Measurements from ENCODE around the gene PTGES3. TPM values are rescaled to one million over a fixed set of nuclear protein-coding genes. Genes with fewer than 3 reads are reported as not detected.
"Not testable (repeated sequence)": the region's sequence is repeated elsewhere in the genome, so short reads cannot be mapped to it uniquely, and the experiment has no call there.

Gene PTGES3, protein sequence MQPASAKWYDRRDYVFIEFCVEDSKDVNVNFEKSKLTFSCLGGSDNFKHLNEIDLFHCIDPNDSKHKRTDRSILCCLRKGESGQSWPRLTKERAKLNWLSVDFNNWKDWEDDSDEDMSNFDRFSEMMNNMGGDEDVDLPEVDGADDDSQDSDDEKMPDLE
- 220 TPM for polyA plus RNA-seq (2013)

GRCh38 chr12:56688129-56688845 lies at the start of gene PTGES3:
TSS of gene PTGES3 (minus strand) at chr12:56688284. CDS start at chr12:56687999, 285 bp downstream.
- Histone ChIP-seq H3K9me3 (ENCODE audit: control extremely low read depth in 1 of 5, control insufficient read depth in 4 of 5, insufficient read depth in 2 of 5, low read depth in 1 of 5, low read length in 4 of 5) (no peaks in the 10 kb centered on the region), H3K4me3 (ENCODE audit: control insufficient read depth in 1 of 7, extremely low read depth in 1 of 7, insufficient read depth in 4 of 7, low read depth in 2 of 7, low read length in 6 of 7) (peak within 1 kb of the TSS; percentile 91 to 100 (median 96)), H3K27me3 (replicated peaks in 2 of 5; ENCODE audit: control insufficient read depth in 4 of 5, insufficient read depth in 5 of 5, low read length in 4 of 5) (no peaks in the 10 kb centered on the region), H3K36me3 (ENCODE audit: control insufficient read depth in 4 of 4, insufficient read depth in 4 of 4, low read length in 3 of 4) (peaks cover 0 to 7% (median 0%) of the 10 kb centered on the region in 4 experiments), H3K27ac (ENCODE audit: insufficient read depth in 1 of 2, low read depth in 1 of 2, low read length in 2 of 2, poor library complexity in 1 of 2, severe bottlenecking in 2 of 2) (peak within 1 kb of the TSS; percentile 97 to 99), H3K4me1 (ENCODE audit: control extremely low read depth in 1 of 4, control insufficient read depth in 4 of 4, insufficient read depth in 4 of 4, low read length in 3 of 4) (peaks cover 12 to 45% (median 34%) of the 10 kb centered on the region in 4 experiments)
- WGBS (ENCODE audit: insufficient coverage) = 0% methylated on average over 47 of the region's 64 CpGs
- peak; percentile 97 to 99 (median 98) for DNase-seq
- ChIA-PET POLR2A (interaction anchor here (0.9 to 2.1 kb wide), 4 partner anchors 28 to 59 kb away, joined by 3 to 9 read pairs (median 4); partner anchors contain the start of gene NACA), CTCF (interaction anchor here (0.7 to 1.4 kb wide), 7 partner anchors 11 to 45 kb away, joined by 3 to 4 read pairs (median 3); no protein-coding TSS in a partner anchor)

GRCh38 chr12:56728139-56728861 lies 40.2 kb upstream of the PTGES3 start:
- Histone ChIP-seq H3K27me3 (replicated peaks in 2 of 5; ENCODE audit: control insufficient read depth in 4 of 5, insufficient read depth in 5 of 5, low read length in 4 of 5) (no peaks in the 10 kb centered on the region), H3K36me3 (ENCODE audit: control insufficient read depth in 4 of 4, insufficient read depth in 4 of 4, low read length in 3 of 4) (peaks cover 6 to 43% (median 17%) of the 10 kb centered on the region in 4 experiments), H3K9me3 (ENCODE audit: control extremely low read depth in 1 of 5, control insufficient read depth in 4 of 5, insufficient read depth in 2 of 5, low read depth in 1 of 5, low read length in 4 of 5) (no peaks in the 10 kb centered on the region), H3K4me1 (ENCODE audit: control extremely low read depth in 1 of 4, control insufficient read depth in 4 of 4, insufficient read depth in 4 of 4, low read length in 3 of 4) (peaks cover 8 to 23% (median 19%) of the 10 kb centered on the region in 4 experiments), H3K4me3 (ENCODE audit: control insufficient read depth in 1 of 7, extremely low read depth in 1 of 7, insufficient read depth in 4 of 7, low read depth in 2 of 7, low read length in 6 of 7) (no peak overlapping the region), H3K27ac (ENCODE audit: insufficient read depth in 1 of 2, low read depth in 1 of 2, low read length in 2 of 2, poor library complexity in 1 of 2, severe bottlenecking in 2 of 2) (no peak overlapping the region)
- ChIA-PET CTCF (interaction anchor here (1.5 to 2.0 kb wide), 2 partner anchors 12 to 14 kb away, joined by 4 to 5 read pairs; no protein-coding TSS in a partner anchor), POLR2A (no interaction called here)
- DNase-seq = no peak
- 97% methylated on average over 7 of the region's 11 CpGs for WGBS (ENCODE audit: insufficient coverage)

DNA sequence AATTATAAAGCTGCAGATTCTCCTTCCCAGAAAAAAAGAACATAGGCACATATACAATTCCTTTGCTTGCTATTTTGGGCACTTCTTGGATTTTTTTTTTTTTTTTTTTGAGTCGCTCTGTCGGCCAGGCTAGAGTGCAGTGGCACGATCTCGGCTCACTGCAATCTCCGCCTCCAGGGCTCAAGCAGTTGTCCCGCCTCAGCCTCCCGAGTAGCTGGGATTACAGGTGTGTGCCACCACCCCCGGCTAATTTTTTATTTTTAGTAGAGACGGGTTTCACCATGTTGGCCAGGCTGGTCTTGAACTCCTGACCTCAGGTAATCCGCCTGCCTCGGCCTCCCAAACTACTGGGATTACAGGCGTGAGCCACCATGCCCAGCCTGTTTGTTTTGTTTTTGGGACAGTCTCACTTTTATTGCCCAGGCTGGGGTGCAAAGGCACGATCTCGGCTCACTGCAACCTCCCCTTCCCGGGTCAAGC lies 38.2 kb upstream of the PTGES3 start:
- not testable (repeated sequence) for DNase-seq; H3K27me3 ChIP-seq (replicated peaks in 2 of 5; ENCODE audit: control insufficient read depth in 4 of 5, insufficient read depth in 5 of 5, low read length in 4 of 5); H3K9me3 ChIP-seq (ENCODE audit: control extremely low read depth in 1 of 5, control insufficient read depth in 4 of 5, insufficient read depth in 2 of 5, low read depth in 1 of 5, low read length in 4 of 5)
- POLR2A ChIA-PET = interaction anchor here (0.6 to 1.4 kb wide), 7 partner anchors 8 to 896 kb away, joined by 3 to 9 read pairs (median 5); partner anchors contain the start of gene PTGES3
- CTCF ChIA-PET = interaction anchor here (0.6 to 3.1 kb wide), 6 partner anchors 10 to 90 kb away, joined by 3 to 8 read pairs (median 5); no protein-coding TSS in a partner anchor
- Histone ChIP-seq H3K4me1 (ENCODE audit: control extremely low read depth in 1 of 4, control insufficient read depth in 4 of 4, insufficient read depth in 4 of 4, low read length in 3 of 4) (peaks cover 24 to 43% (median 40%) of the 10 kb centered on the region in 4 experiments), H3K4me3 (ENCODE audit: control insufficient read depth in 1 of 7, extremely low read depth in 1 of 7, insufficient read depth in 4 of 7, low read depth in 2 of 7, low read length in 6 of 7) (peak overlapping the region in 4 of 7 experiments; percentile 86 to 100 (median 98)), H3K27ac (ENCODE audit: insufficient read depth in 1 of 2, low read depth in 1 of 2, low read length in 2 of 2, poor library complexity in 1 of 2, severe bottlenecking in 2 of 2) (peak overlapping the region in 1 of 2 experiments; percentile 96), H3K36me3 (ENCODE audit: control insufficient read depth in 4 of 4, insufficient read depth in 4 of 4, low read length in 3 of 4) (peaks cover 2 to 48% (median 7%) of the 10 kb centered on the region in 4 experiments)
- WGBS (ENCODE audit: insufficient coverage) = 95% methylated on average over 15 of the region's 15 CpGs

- H3K27me3 ChIP-seq (replicated peaks in 2 of 5; ENCODE audit: control insufficient read depth in 4 of 5, insufficient read depth in 5 of 5, low read length in 4 of 5) = no peaks in the 10 kb centered on the region
- ChIA-PET CTCF (interaction anchor here (0.6 to 3.1 kb wide), 5 partner anchors 11 to 89 kb away, joined by 3 to 8 read pairs (median 5); no protein-coding TSS in a partner anchor), POLR2A (interaction anchor here (0.6 to 1.4 kb wide), 9 partner anchors 8 to 896 kb away, joined by 3 to 9 read pairs (median 5); partner anchors contain the start of gene PTGES3)
- peak overlapping the region; percentile 80 to 96 for H3K27ac ChIP-seq (ENCODE audit: insufficient read depth in 1 of 2, low read depth in 1 of 2, low read length in 2 of 2, poor library complexity in 1 of 2, severe bottlenecking in 2 of 2)
- no peak for DNase-seq
- H3K9me3 ChIP-seq (ENCODE audit: control extremely low read depth in 1 of 5, control insufficient read depth in 4 of 5, insufficient read depth in 2 of 5, low read depth in 1 of 5, low read length in 4 of 5) = no peaks in the 10 kb centered on the region
- H3K4me3 ChIP-seq (ENCODE audit: control insufficient read depth in 1 of 7, extremely low read depth in 1 of 7, insufficient read depth in 4 of 7, low read depth in 2 of 7, low read length in 6 of 7) = peak overlapping the region in 6 of 7 experiments; percentile 86 to 100 (median 97)
- H3K36me3 ChIP-seq (ENCODE audit: control insufficient read depth in 4 of 4, insufficient read depth in 4 of 4, low read length in 3 of 4) = peaks cover 2 to 49% (median 6%) of the 10 kb centered on the region in 4 experiments
- WGBS (ENCODE audit: insufficient coverage) = 94% methylated on average over 2 of the region's 7 CpGs
- peaks cover 25 to 49% (median 45%) of the 10 kb centered on the region in 4 experiments for H3K4me1 ChIP-seq (ENCODE audit: control extremely low read depth in 1 of 4, control insufficient read depth in 4 of 4, insufficient read depth in 4 of 4, low read length in 3 of 4)
These were observed 37.6 kb upstream of the PTGES3 start for GRCh38 chr12:56725723-56726102.

- peaks cover 30 to 54% (median 51%) of the 10 kb centered on the region in 4 experiments for H3K4me1 ChIP-seq (ENCODE audit: control extremely low read depth in 1 of 4, control insufficient read depth in 4 of 4, insufficient read depth in 4 of 4, low read length in 3 of 4)
- H3K9me3 ChIP-seq (ENCODE audit: control extremely low read depth in 1 of 5, control insufficient read depth in 4 of 5, insufficient read depth in 2 of 5, low read depth in 1 of 5, low read length in 4 of 5) = no peaks in the 10 kb centered on the region
- DNase-seq = peak; percentile 99 to 100 (median 99)
- 0% methylated on average over 43 of the region's 46 CpGs for WGBS (ENCODE audit: insufficient coverage)
- peak within 1 kb of the TSS; percentile 78 to 100 (median 97) for H3K4me3 ChIP-seq (ENCODE audit: control insufficient read depth in 1 of 7, extremely low read depth in 1 of 7, insufficient read depth in 4 of 7, low read depth in 2 of 7, low read length in 6 of 7)
- CTCF ChIA-PET = interaction anchor here (0.6 to 3.1 kb wide), 5 partner anchors 12 to 89 kb away, joined by 3 to 8 read pairs (median 5); no protein-coding TSS in a partner anchor
- H3K27ac ChIP-seq (ENCODE audit: insufficient read depth in 1 of 2, low read depth in 1 of 2, low read length in 2 of 2, poor library complexity in 1 of 2, severe bottlenecking in 2 of 2) = peak within 1 kb of the TSS; percentile 90 to 96
- peaks cover 2 to 52% (median 10%) of the 10 kb centered on the region in 4 experiments for H3K36me3 ChIP-seq (ENCODE audit: control insufficient read depth in 4 of 4, insufficient read depth in 4 of 4, low read length in 3 of 4)
- POLR2A ChIA-PET = interaction anchor here (0.6 to 1.4 kb wide), 8 partner anchors 9 to 387 kb away, joined by 3 to 9 read pairs (median 5); partner anchors contain the start of gene PTGES3
- no peaks in the 10 kb centered on the region for H3K27me3 ChIP-seq (replicated peaks in 2 of 5; ENCODE audit: control insufficient read depth in 4 of 5, insufficient read depth in 5 of 5, low read length in 4 of 5)
These were observed 37.1 kb upstream of the PTGES3 start, which contains the start of gene NACA for GRCh38 chr12:56724972-56725722. TSS of gene NACA (minus strand) at chr12:56725299. CDS start at chr12:56724521, 778 bp downstream.

DNA sequence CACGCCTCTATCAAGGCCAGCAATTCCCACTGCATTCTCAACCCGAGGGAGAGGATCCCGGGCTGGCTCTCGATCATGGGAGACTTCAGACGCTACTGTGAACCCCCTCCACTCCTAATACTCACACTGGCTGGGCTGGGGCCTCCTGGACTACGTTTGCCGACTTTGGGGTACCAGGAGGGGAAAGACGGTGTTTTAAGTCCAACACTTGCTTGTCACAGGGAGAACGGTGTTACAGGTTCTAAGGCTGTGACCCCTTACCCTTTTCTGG lies 36.6 kb upstream of the PTGES3 start:
- POLR2A ChIA-PET = interaction anchor here (1.1 to 1.4 kb wide), 2 partner anchors 37 to 49 kb away, joined by 4 to 9 read pairs; partner anchors contain the start of gene PTGES3
- peak overlapping the region; percentile 78 to 100 (median 97) for H3K4me3 ChIP-seq (ENCODE audit: control insufficient read depth in 1 of 7, extremely low read depth in 1 of 7, insufficient read depth in 4 of 7, low read depth in 2 of 7, low read length in 6 of 7)
- 0% methylated on average over 5 of the region's 9 CpGs for WGBS (ENCODE audit: insufficient coverage)
- H3K27ac ChIP-seq (ENCODE audit: insufficient read depth in 1 of 2, low read depth in 1 of 2, low read length in 2 of 2, poor library complexity in 1 of 2, severe bottlenecking in 2 of 2) = peak overlapping the region; percentile 90 to 96
- no peaks in the 10 kb centered on the region for H3K27me3 ChIP-seq (replicated peaks in 2 of 5; ENCODE audit: control insufficient read depth in 4 of 5, insufficient read depth in 5 of 5, low read length in 4 of 5)
- peaks cover 35 to 59% (median 56%) of the 10 kb centered on the region in 4 experiments for H3K4me1 ChIP-seq (ENCODE audit: control extremely low read depth in 1 of 4, control insufficient read depth in 4 of 4, insufficient read depth in 4 of 4, low read length in 3 of 4)
- no peaks in the 10 kb centered on the region for H3K9me3 ChIP-seq (ENCODE audit: control extremely low read depth in 1 of 5, control insufficient read depth in 4 of 5, insufficient read depth in 2 of 5, low read depth in 1 of 5, low read length in 4 of 5)
- DNase-seq = no peak
- peaks cover 2 to 52% (median 13%) of the 10 kb centered on the region in 4 experiments for H3K36me3 ChIP-seq (ENCODE audit: control insufficient read depth in 4 of 4, insufficient read depth in 4 of 4, low read length in 3 of 4)
- CTCF ChIA-PET = no interaction called here

Data from common myeloid progenitor, CD34-positive (primary cell).